Gastroesophageal sphincter (tissue), 3 donors: ENCODE results near the gene COG8.

Experiments used
- CTCF ChIP-seq, 4 experiments: fragments of 200-600 bp in 2 of 4; fragments of 450-650 bp in 2 of 4; sonication (generic) in 1 of 4; IDR thresholded peaks; one replicate each; pipeline ENCODE4 v1.5.1; 2017 to 2019; ENCODE audit warnings: antibody characterized with exemption in 4 of 4, mild to moderate bottlenecking in 2 of 4, moderate library complexity in 2 of 4
- POLR2A ChIP-seq, 2 donors: fragments of 450-650 bp; IDR thresholded peaks; one replicate each; pipeline ENCODE4 v1.6.1; 2017; ENCODE audit warnings: antibody characterized with exemption in 2 of 2, mild to moderate bottlenecking in 2 of 2, moderate library complexity in 1 of 2
- POLR2AphosphoS5 ChIP-seq: sonication (generic); formaldehyde crosslinking; IDR thresholded peaks from one replicate; pipeline ENCODE4 v1.6.1; 2017; ENCODE audit warnings: antibody characterized with exemption

- TF ChIP-seq POLR2AphosphoS5: no peak
- no peak for TF ChIP-seq POLR2A (IDR thresholded peaks at IDR 0.05)
- TF ChIP-seq CTCF (IDR thresholded peaks at IDR 0.05): peak; percentile 60 to 65 (median 62)
Measured at GRCh38 chr16:69286941-69287713, 52.2 kb downstream of the COG8 start.
